Heart left ventricle (tissue), 13 donors: ENCODE data around the gene SLIT1.

Source experiments
- POLR2A ChIP-seq, 2 donors: fragments of 450-650 bp; IDR thresholded peaks; one replicate each; pipeline ENCODE4 v1.6.1; 2017; ENCODE audit warnings: antibody characterized with exemption in 2 of 2, mild to moderate bottlenecking in 2 of 2, moderate library complexity in 2 of 2
- TF ChIP-seq, protein P1 (sequence below), 12 donors: fragments of 200-600 bp; sonication (generic) in 4 of 12; IDR thresholded peaks; one replicate each; pipeline versions ENCODE4 v1.5.0 to v1.8.0; 2018 to 2022; ENCODE audit warnings: antibody characterized with exemption in 12 of 12, mild to moderate bottlenecking in 5 of 12
- donor health status: ischemic (EF 13 %, LVEDD 7.1; RV severe dilation, severe dysfunction).
- donor health status: DM: no; HTN: yes; CAD: no.
- donor health status: DM: no; HTN: no; CAD: no.
- donor health status: ischemic (EF 25% LVEDD 6.9; RV normal size, moderate dysfunction).
- donor health status: ischemic (EF 25% LVEDD 5.7; RV mildly dilated, moderate dysfunction).
- donor health status: ischemic (EF 35%, LVEDD 5.7; RV mildly dilated, moderate dysfunction).
- donor health status: nonischemic (EF 11% LVEDD 7.7; RV severe dilation, severe dysfunction).
- donor health status: DM: yes; HTN: yes; CAD: no.
- donor health status: PGD.
- donor health status: ischemic (EF 29% LVEDD 5.4; RV normal size, mild dysfunction).
- donor health status: nonischemic (EF 23%, LVEDD 6.1; RV moderate dilation, normal function).

GRCh38 chr10:97142834-97143233 lies 42.9 kb downstream of the SLIT1 start:
- TF ChIP-seq, protein P1, sequence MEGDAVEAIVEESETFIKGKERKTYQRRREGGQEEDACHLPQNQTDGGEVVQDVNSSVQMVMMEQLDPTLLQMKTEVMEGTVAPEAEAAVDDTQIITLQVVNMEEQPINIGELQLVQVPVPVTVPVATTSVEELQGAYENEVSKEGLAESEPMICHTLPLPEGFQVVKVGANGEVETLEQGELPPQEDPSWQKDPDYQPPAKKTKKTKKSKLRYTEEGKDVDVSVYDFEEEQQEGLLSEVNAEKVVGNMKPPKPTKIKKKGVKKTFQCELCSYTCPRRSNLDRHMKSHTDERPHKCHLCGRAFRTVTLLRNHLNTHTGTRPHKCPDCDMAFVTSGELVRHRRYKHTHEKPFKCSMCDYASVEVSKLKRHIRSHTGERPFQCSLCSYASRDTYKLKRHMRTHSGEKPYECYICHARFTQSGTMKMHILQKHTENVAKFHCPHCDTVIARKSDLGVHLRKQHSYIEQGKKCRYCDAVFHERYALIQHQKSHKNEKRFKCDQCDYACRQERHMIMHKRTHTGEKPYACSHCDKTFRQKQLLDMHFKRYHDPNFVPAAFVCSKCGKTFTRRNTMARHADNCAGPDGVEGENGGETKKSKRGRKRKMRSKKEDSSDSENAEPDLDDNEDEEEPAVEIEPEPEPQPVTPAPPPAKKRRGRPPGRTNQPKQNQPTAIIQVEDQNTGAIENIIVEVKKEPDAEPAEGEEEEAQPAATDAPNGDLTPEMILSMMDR (IDR thresholded peaks at IDR 0.05) = no peak
- no peak for TF ChIP-seq POLR2A (IDR thresholded peaks at IDR 0.05)
